GM19372 (cell line): ENCODE measurements around the gene NOL12.
"Not testable (repeated sequence)": the region's sequence is repeated elsewhere in the genome, so short reads cannot be mapped to it uniquely, and the experiment has no call there.

Experiments used
- ATAC-seq: cut with Tn5 transposase; IDR thresholded peaks from one replicate; pipeline ENCODE4 v1.9.1; 2021; ENCODE audit warnings: mild to moderate bottlenecking, low read depth, moderate library complexity; ENCODE audit not compliant: unreplicated experiment

The NOL12 gene

DNA sequence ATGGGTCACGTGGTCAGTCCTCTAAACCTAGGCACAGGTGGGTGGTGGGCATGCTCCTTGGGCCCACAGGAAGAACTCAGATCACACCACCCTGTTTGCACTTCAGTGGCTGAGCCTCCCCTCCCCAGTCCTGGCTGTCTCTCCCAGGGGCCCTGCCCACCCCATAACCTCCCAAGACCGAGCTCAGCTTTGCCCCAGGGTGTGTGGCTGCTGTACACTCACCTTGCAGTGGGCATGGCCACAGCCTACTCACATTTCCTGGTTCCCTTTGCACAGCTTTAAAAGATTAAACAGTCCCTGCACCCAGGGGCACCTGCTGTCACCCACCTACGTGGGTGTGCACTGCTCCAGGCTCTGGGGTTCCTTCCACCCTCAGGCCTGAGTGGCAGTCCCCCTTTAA is 24.5 kb downstream of the NOL12 start:
- no peak for ATAC-seq

DNA sequence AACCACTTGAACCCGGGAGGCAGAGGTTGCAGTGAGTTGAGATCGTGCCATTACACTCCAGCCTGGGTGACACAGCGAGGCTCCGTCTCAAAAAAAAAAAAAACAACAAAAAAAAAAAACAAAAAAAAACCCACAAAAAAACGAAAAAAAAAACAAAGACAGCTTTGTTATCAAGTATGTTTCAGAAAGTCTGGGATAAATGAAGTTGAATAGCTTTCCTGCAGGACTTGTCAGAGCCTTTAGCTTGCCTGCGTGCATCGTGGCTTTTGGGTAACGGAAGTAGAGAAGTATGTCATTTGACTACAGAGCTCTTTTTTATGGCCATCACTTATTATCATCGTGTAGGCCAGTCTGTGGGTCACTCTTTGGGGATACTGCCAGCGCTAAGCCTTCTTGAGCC is 25.3 kb downstream of the NOL12 start:
- no peak for ATAC-seq

DNA sequence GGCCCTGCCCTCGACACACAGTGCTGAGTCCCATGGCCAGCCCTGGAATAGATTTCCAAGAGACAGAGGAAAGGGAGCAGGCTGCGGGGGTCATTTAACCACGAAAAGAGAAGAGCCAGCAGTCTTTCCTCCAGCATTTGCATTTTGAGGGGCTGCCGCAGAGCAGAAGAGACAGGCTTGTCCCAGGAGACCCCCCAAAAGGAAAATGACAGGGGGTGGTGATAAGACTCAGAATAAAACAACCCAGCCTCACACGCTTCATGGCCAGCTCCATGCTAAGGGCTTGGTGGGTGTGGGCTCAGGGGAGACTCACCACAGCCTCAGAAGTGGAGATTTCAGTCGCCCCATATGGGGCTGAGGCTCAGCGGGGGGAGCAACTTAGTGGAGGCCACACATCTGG is 27.6 kb downstream of the NOL12 start:
- ATAC-seq = no peak

DNA sequence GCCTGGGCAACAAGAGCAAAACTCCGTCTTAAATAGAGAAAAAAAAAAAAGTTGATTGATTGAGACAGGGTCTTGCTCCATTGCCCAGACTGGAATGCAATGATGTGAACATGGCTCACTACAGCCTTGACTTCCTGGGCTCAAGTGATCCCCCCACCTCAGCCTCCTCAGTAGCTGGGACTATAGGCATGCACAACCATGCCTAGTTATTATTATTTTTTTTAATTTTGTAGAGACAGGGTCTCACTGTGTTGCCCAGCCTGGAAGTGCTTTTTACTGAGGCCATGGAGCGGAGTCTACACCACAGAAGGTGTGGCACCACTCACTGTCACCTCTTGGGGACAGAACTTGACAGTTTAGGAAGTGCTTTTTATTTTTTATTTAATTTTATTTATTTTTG is 28.5 kb downstream of the NOL12 start:
- no peak for ATAC-seq

DNA sequence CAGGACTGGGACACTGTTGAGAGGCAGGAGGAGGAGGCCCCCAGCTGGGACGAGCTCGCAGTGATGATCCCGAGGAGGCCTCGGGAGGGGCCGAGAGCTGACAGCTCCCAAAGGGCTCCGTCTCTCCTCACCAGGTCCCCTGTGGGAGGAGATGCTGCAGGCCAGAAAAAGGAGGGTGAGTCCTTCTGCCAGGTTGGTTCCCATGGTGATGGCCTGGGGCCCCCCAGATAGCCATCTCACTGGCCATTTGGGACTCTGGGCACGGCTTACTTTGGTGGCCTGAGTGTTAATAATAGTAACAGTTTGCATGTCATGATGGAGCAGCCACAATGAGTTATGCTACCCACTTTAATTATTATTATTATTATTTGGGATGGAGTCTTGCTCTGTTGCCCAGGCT is 29.6 kb downstream of the NOL12 start:
- no peak for ATAC-seq

DNA sequence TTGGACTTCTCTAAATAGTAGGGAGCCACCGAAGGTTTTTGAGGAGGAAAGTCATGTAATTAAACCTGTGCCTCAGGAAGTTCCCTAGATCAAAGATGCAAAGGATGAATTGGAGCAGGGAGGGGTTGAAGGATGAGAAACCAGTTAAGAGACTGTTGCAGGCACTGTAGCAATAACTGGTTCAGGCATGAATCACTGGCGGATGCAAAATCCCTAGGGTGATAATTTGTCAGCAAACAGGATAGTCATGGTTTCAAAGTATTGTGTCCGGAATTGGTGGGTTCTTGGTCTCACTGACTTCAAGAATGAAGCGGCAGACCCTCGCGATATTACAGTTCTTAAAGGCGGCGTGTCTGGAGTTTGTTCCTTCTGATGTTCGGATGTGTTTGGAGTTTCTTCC is 30.6 kb downstream of the NOL12 start:
- ATAC-seq = no peak

DNA sequence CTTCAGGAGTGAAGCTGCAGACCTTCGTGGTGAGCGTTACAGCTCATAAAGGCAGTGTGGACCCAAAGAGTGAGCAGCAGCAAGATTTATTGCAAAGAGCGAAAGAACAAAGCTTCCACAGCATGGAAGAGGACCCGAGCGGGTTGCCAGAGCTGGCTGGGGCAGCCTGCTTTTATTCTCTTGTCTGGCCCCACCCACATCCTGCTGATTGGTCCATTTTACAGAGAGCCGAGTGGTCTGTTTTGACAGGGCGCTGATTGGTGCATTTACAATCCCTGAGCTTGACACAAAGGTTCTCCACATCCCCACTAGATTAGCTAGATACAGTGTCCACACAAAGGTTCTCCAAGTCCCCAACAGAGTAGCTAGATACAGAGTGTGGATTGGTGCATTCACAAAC is 31.1 kb downstream of the NOL12 start:
- not testable (repeated sequence) for ATAC-seq

DNA sequence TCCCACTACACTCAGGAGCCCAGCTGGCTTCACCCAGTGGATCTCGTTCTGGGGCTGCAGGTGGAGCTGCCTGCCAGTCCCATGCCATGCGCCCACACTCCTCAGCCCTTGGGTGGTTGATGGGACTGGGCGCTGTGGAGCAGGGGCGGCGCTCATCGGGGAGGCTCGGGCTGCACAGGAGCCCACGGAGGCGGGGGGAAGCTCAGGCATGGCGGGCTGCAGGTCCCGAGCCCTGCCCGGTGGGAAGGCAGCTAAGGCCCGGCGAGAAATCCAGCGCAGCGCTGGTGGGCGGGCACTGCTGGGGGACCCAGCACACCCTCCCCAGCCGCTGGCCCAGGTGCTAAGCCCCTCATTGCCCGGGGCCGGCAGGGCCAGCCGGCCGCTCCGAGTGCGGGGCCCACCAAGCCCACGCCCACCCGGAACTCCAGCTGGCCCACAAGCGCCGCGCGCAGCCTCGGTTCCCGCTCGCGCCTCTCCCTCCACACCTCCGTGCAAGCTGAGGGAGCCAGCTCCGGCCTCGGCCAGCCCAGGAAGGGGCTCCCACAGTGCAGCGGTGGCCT is 31.7 kb downstream of the NOL12 start:
- ATAC-seq = not testable (repeated sequence)

DNA sequence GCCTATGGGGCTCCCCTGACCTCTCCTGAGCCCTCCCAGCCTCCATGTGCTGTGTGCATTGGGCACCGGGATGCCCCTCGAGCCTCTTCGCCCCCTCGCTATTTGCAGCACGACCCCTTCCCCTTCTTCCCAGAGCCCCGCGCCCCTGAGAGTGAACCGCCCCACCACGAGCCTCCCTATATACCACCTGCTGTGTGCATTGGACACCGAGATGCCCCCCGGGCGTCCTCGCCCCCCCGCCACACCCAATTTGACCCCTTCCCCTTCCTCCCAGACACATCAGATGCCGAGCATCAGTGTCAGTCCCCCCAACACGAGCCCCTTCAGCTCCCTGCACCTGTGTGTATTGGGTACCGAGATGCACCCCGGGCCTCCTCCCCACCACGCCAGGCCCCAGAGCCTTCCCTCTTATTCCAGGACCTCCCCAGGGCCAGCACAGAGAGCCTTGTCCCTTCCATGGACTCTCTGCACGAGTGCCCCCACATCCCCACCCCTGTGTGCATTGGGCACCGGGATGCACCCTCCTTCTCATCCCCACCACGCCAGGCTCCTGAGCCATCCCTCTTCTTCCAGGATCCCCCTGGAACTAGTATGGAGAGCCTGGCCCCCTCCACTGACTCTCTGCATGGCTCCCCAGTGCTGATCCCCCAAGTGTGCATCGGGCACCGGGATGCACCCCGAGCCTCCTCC is 39.6 kb downstream of the NOL12 start:
- no peak for ATAC-seq

DNA sequence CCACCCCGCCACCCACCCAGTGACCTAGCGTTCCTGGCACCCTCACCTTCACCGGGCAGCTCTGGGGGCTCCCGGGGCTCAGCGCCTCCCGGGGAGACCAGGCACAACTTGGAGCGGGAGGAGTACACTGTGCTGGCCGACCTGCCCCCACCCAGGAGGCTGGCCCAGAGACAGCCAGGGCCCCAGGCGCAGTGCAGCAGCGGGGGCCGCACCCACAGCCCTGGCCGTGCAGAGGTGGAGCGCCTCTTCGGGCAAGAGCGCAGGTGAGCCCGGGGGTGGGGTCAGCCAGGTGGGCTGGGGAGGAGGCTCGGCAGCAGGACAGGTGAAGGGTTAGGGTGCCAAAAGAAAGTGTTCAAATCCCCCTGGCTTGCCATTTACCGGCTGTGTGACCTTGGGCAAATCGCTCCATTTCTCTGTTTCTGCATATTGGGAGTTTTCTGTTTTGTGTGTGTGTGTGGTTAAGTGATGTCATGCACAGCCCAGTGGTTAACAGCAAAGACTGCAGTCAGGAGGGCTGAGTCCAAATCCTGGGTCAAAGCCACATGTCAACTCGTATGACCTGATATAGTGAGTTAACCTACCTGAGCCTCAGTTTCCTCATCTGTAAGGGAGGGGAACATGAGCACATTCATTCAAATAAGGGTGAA is 40.2 kb downstream of the NOL12 start:
- ATAC-seq = no peak

DNA sequence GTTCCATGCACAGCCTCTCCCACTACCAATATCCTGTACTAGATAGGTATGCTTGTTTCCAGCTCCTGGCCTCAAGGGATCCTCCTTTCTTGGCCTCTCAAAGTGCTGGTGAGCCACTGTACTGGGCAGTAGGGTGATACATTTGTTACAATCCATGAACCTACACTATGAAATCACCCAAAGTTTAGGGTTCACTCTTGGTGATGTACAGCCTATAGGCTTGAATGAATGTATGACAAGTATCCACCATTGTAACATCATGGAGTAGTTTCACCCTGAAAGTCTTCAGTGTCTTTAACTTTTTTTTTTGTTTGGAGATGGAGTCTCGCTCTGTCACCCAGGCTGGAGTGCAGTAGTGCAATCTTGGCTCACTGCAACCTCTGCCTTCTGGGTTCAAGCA is 42.5 kb downstream of the NOL12 start:
- ATAC-seq = no peak

DNA sequence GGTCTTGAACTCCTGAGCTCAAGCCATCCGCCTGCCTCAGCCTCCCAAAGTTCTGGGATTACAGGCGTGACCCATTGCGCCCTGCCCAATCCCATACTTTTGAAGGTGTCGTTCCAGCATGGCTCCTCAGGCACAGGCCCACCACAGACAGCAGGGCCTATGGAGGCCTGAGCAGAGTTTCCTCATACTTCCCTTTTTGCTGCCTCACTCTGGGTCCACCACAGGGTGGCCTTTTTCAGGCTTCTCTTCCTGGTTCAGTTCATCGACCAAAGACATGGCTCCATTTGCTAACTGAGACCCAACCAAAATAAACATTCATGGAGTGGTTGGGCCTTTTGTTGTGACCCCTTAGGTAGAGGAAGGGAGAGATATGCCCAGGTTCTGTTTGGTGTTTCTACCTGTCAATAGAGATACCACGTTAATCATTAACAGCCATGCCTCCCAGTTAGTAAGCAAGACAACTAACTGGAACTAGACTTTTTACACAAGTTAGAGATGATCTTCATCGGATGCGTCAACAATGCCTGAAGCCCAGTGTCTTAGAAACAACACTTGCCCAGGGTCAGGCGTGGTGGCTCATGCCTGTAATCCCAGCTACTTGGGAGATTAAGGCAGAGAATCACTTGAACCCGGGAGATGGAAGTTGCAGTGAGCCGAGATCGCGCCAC is 45.8 kb downstream of the NOL12 start:
- no peak for ATAC-seq

DNA sequence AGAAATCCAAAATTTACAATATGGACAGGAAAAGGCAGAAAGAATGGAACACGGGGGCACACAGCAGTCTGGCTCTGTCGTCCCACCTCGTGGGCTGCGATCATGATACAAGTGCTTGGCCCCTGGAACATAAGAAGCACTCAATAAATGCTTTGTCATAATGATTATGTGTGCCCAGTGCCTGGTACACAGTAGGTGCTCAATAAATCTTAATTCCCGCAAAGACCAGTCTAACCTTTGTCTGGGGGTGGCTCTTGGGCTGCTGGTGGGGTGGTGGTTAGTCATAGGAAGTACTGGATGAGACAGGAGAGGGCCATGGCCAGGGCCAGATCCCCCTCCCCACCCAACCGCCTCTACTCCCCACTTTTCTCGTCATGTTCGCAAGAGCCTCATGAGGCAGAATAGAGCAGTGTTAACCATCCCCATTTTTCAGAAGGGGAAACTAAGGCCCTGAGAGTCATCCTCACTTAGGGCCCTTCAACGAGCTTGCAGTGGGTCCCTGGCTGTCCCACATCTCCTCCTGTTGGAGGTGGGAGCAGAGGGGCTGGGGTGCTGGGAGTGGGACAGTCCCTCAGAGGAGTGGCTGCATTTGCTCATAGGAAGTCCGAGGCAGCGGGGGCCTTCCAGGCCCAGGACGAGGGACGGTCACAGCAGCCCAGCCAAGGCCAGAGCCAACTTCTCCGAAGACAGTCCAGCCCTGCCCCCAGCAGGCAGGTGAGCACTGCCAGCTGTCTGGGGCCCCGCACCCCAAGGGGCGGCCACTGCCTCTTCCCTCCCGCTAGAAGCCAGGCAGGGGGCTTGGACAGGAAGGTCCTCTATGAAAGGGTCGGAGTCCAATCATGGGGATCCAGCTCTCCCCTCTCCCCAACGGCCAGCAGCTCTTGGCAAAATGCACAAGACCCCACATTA is 46.8 kb downstream of the NOL12 start:
- no peak for ATAC-seq

DNA sequence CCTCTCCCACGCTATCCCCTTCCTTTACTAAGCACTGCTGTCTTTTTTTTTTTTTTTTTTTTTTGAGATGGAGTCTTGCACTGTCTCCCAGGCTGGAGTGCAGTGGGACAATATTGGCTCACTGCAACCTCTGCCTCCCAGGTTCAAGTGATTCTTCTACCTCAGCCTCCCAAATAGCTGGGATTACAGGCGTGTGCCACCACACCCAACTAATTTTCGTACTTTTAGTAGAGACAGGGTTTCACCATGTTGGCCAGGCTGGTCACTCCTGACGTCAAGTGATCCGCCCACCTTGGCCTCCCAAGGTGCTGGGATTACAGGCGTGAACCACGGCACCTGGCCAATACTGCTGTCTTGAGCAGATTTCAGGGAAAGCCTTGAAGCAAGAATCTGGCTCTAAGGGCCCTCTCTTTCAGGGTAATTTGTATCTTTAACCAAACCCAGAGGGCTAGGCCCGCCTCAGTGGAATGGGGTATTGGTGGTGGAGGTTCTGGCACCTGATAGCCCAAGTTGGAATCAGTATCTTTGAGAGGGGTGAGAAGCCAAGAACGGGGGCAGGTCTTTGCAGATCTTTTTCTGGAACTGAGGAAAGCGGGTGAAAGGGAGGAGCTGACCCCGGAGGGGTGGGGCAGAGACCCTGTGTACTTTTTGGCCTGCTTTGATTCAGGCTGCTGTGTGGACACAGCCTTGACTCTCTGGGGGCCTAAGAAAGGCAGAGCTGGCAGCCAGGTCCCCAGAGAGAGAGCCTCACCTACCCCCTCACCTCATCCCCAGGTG is 47.7 kb downstream of the NOL12 start:
- no peak for ATAC-seq

DNA sequence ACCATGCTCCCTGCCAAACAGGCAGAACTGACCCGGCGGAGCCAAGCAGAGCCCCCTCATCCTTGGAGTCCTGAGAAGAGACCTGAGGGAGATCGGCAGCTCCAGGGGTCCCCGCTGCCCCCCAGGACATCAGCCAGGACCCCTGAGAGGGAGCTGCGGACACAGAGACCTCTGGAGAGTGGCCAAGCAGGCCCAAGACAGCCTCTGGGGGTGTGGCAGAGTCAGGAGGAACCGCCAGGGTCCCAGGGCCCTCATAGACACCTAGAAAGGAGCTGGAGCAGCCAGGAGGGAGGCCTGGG is 48.2 kb downstream of the NOL12 start:
- no peak for ATAC-seq

DNA sequence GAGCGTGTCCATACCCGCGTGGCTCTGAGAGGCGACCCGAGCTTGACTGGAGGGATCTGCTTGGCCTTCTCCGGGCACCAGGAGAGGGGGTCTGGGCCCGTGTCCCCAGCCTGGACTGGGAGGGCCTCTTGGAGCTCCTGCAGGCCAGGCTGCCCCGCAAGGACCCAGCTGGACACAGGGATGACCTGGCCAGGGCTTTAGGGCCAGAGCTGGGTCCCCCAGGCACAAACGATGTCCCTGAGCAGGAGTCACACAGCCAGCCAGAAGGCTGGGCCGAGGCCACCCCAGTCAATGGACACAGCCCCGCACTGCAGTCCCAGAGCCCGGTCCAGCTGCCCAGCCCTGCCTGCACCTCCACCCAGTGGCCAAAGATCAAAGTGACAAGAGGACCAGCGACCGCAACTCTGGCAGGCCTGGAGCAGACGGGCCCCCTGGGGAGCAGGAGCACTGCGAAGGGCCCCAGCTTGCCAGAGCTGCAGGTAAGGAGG is 48.9 kb downstream of the NOL12 start:
- no peak for ATAC-seq

DNA sequence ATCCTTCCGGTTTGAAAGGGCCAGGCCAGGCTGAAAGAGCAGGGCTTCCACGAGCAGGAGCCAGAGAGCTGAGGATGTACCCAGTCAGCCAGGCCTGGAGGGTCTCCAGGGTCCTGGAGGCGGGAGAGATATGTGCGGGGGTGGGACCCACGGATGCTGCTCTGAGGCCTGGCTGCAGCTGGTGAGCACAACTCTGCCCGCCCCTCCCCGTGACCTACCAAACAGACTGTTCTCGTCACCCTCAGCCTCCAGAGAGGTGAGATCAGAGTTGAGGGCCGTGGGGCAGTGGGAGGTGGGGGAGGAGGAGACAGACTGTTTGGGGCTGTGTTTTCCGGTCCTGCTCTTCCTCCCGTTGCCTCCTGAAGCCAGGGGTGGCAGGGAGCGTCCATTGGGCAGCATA is 52.9 kb downstream of the NOL12 start:
- no peak for ATAC-seq

DNA sequence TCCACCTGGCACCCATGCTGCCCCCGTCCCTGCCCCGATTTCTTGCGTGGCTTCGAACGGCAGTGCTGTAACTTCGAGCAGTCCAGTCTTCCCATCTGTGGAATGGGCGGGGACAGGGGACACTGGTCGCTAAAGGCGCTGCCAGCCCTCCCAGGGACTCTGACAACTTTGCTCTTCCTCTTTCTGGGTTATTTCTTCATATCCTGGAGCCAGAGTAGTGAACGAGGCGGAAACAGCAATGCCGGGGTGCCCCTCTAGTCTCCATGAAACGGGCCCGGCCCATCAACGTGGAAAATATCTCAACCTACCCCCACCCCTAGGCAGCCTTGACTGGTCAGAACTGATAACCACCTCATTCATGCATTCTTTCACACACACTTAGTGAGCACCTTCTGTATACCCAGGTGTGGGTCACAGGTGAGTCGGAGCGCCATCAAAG is 53.5 kb downstream of the NOL12 start:
- ATAC-seq = no peak

DNA sequence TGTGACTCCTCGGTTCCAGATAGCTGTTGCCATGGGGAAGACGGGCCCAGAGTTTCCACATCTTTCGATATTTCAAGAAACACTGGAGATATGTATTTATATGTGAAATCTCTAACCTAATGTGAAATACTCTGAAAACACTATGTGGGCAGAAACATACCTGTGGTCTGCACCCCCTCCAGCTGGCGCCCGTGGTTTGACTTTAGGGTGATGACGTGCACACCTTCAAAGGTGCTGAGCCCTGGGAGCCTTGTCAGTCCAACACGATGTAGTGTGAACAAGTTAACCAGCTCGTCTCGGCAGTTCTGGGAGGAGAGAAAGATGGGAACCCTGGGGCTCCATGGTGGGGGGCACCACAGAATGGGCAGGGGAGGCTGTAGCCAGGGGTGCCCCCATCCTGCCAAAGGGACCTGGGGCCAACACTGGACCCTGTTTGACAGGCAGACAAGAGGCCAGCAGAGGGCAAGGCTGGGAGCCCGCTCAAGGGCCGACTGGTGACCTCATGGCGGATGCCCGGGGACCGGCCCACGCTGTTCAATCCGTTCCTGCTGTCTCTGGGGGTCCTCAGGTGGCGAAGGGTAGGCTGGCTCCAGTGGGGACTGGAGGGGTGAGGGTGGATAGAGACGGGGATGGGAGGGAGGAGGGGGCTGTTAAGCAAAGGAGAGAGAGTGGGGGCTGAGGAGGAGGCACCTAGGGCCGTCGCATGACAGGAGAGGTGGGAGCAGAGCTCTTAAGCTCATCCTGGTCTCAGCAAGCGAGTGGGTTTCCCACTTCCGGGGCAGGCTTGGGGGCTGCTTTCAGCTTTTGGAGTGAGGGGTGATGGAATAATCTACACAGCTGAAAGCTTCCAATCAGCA is 54.5 kb downstream of the NOL12 start:
- no peak for ATAC-seq
